Measurements from ENCODE around the gene FOXR1.

- TF ChIP-seq ZNF671 (CRISPR knock-in tag; IDR thresholded peaks at IDR 0.05) (no peak), USF2 (CRISPR knock-in tag; IDR thresholded peaks at IDR 0.05) (no peak), CTCF (IDR thresholded peaks at IDR 0.05) (no peak), TCF7 (CRISPR knock-in tag; IDR thresholded peaks at IDR 0.05; ENCODE audit: low read depth) (no peak), NFYB (CRISPR knock-in tag; conservative IDR thresholded peaks at IDR 0.05; ENCODE audit: low read depth) (no peak), CREM (CRISPR knock-in tag; IDR thresholded peaks at IDR 0.05) (no peak), MAX (CRISPR knock-in tag; IDR thresholded peaks at IDR 0.05) (no peak), SMAD4 (CRISPR knock-in tag; IDR thresholded peaks at IDR 0.05) (no peak), E2F1 (CRISPR knock-in tag; IDR thresholded peaks at IDR 0.05) (no peak)
Observed at GRCh38 chr11:118971646-118972045, at the start of gene FOXR1.

Data from WTC11 (cell line).